D721Med (cell line): ENCODE measurements around the gene MYO9B.

Source experiments
- DNase-seq: peaks from one replicate; pipeline ENCODE4 v3.0.0; 2011; ENCODE audit warnings: low spot score; ENCODE audit not compliant: insufficient read length
- FAIRE-seq: peaks from 2 replicates; lab custom pipeline; 2011; peaks lifted over from hg19 to GRCh38; lab: Jason Lieb, UNC
- CTCF ChIP-seq: IDR thresholded peaks from 2 replicates; pipeline ENCODE4 v1.5.1; 2012; ENCODE audit warnings: mild to moderate bottlenecking, control low read depth; ENCODE audit not compliant: insufficient read depth; ENCODE audit errors: missing control alignments

Gene MYO9B

GRCh38 chr19:17110599-17110966, 35.0 kb downstream of the MYO9B start:
- FAIRE-seq (no peak), DNase-seq (no peak)
- TF ChIP-seq CTCF = no peak

- no peak for FAIRE-seq
- no peak for DNase-seq
- TF ChIP-seq CTCF = no peak
These were observed 36.2 kb downstream of the MYO9B start for GRCh38 chr19:17111766-17112165.

GRCh38 chr19:17112271-17112670, 36.7 kb downstream of the MYO9B start:
- no peak for TF ChIP-seq CTCF
- FAIRE-seq = no peak
- DNase-seq = no peak

- FAIRE-seq = no peak
- TF ChIP-seq CTCF = no peak
- DNase-seq = no peak
These were observed 37.1 kb downstream of the MYO9B start for GRCh38 chr19:17112700-17113099.

GRCh38 chr19:17113127-17113785, 37.7 kb downstream of the MYO9B start:
- FAIRE-seq = no peak
- no peak for TF ChIP-seq CTCF

GRCh38 chr19:17114414-17114831, 38.8 kb downstream of the MYO9B start:
- no peak for FAIRE-seq
- TF ChIP-seq CTCF = no peak
- DNase-seq = no peak

More at GRCh38 chr19:17113127-17113785, 37.7 kb downstream of the MYO9B start:
- no peak for DNase-seq

GRCh38 chr19:17116996-17117702, 41.6 kb downstream of the MYO9B start:
- FAIRE-seq (no peak), DNase-seq (no peak)
- no peak for TF ChIP-seq CTCF
